Central memory CD8-positive, alpha-beta T cell (primary cell): ENCODE data around the gene ZYG11B.
"Not testable (repeated sequence)": the region's sequence is repeated elsewhere in the genome, so short reads cannot be mapped to it uniquely, and the experiment has no call there.

Experiments
- ATAC-seq: fragments of 150-1000 bp; cut with Tn5 transposase; replicated peaks from 2 replicates; pipeline ENCODE4 v1.10.0; 2022; ENCODE audit warnings: mild to moderate bottlenecking, moderate FRiP score, moderate number of reproducible peaks; ENCODE audit not compliant: poor library complexity, severe bottlenecking; ENCODE audit errors: extremely low read depth
- DNase-seq, 2 donors: peaks; one replicate each; pipeline ENCODE4 v3.0.0; 2021; ENCODE audit warnings: low spot score in 2 of 2
- H3K27ac Mint-ChIP-seq: one replicate; pipeline ENCODE4 v1.8.0; 2022; ENCODE audit warnings: low read depth, mild to moderate bottlenecking, moderate library complexity, mixed read lengths
- H3K27me3 Mint-ChIP-seq: one replicate; pipeline ENCODE4 v1.8.0; 2022; ENCODE audit warnings: mixed read lengths
- H3K36me3 Mint-ChIP-seq: one replicate; pipeline ENCODE4 v1.8.0; 2022; ENCODE audit warnings: mild to moderate bottlenecking, moderate library complexity, mixed read lengths; ENCODE audit not compliant: insufficient read depth
- H3K4me1 Mint-ChIP-seq: one replicate; pipeline ENCODE4 v1.8.0; 2022; ENCODE audit warnings: mixed read lengths
- H3K4me3 Mint-ChIP-seq: one replicate; pipeline ENCODE4 v1.8.0; 2022; ENCODE audit warnings: mild to moderate bottlenecking, moderate library complexity, mixed read lengths
- H3K9me3 Mint-ChIP-seq: one replicate; pipeline ENCODE4 v1.8.0; 2022; ENCODE audit warnings: mixed read lengths

Gene ZYG11B

DNA sequence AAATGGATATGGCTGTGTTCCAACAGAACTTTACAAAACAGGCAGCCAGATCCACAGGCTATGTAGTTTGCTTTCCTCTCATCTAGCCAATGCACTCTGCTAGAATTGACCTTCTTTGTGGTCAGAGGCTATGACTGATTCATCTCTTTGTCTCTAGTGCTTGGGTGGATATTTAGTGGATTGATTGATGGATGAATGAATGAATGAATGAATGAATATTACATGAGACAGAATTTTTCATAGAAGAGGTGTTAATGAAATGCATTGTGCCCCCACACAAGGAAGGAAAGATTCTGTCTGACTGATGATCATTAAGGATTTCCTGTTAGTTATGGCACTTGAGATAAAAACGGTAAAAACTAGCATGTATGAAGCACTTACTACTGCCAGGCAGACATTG, 65.8 kb downstream of the ZYG11B start:
- H3K36me3 Mint-ChIP-seq, result peaks cover 9% of the 10 kb centered on the region
- no peak for DNase-seq
- no peaks in the 10 kb centered on the region for H3K27me3 Mint-ChIP-seq
- no peaks in the 10 kb centered on the region for H3K4me1 Mint-ChIP-seq
- H3K27ac Mint-ChIP-seq, result no peak overlapping the region
- ATAC-seq, result no peak
- H3K9me3 Mint-ChIP-seq, result no peaks in the 10 kb centered on the region
- H3K4me3 Mint-ChIP-seq, result no peak overlapping the region

GRCh38 chr1:52793717-52794116, 67.5 kb downstream of the ZYG11B start:
- DNase-seq, H3K27me3 Mint-ChIP-seq, H3K9me3 Mint-ChIP-seq, H3K27ac Mint-ChIP-seq, H3K4me1 Mint-ChIP-seq, H3K36me3 Mint-ChIP-seq, ATAC-seq, H3K4me3 Mint-ChIP-seq: not testable (repeated sequence)

- Mint-ChIP-seq H3K9me3 (no peaks in the 10 kb centered on the region), H3K36me3 (peaks cover 3% of the 10 kb centered on the region), H3K4me1 (no peaks in the 10 kb centered on the region), H3K27me3 (no peaks in the 10 kb centered on the region), H3K27ac (no peak overlapping the region), H3K4me3 (no peak overlapping the region)
- no peak for ATAC-seq
- DNase-seq, result no peak
Measured at GRCh38 chr1:52795464-52795863, 69.2 kb downstream of the ZYG11B start.

DNA sequence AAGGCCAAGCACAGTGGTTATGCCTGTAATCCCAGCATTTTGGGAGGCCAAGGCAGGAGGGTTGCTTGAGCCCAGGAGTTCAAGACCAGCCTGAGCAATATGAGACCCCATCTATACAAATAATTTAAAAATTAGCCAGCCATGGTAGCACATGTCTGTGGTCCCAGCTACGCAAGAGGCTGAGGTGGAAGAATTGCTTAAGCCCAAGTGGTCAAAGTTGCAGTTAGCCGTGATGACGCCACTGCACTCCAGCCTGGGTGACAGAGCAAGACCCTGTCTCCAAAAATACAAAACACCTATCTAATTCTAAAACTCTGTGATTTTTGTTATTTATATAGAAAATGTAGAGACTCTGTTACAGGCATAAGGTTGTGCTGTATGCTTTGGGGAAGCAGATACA, 72.1 kb downstream of the ZYG11B start:
- no peaks in the 10 kb centered on the region for H3K9me3 Mint-ChIP-seq
- no peaks in the 10 kb centered on the region for H3K27me3 Mint-ChIP-seq
- H3K27ac Mint-ChIP-seq, result no peak overlapping the region
- ATAC-seq, result no peak
- H3K4me3 Mint-ChIP-seq, result no peak overlapping the region
- no peak for DNase-seq
- no peaks in the 10 kb centered on the region for H3K4me1 Mint-ChIP-seq
- peaks cover 5% of the 10 kb centered on the region for H3K36me3 Mint-ChIP-seq

DNA sequence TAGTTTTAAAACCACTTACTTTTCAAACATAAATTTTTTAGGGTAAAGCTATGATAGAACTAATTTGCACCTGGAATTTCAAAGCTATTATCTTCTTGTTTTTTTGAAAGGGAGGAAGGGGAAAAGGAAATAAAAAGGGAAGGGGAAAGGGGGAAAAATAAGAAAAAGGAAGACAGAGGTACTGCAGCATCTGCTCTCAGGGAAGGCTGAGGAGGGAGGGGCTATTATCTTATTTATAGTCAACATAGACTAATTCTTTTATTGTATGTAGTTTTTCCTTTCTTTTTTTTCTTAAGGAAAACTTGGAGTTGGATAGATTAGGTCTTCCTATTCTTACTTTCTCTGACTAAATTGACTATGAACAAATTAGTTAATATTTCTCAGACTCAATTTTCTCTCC, 74.8 kb downstream of the ZYG11B start:
- H3K4me3 Mint-ChIP-seq, result no peak overlapping the region
- no peak for DNase-seq
- peaks cover 5% of the 10 kb centered on the region for H3K36me3 Mint-ChIP-seq
- ATAC-seq, result no peak
- H3K9me3 Mint-ChIP-seq, result no peaks in the 10 kb centered on the region
- no peaks in the 10 kb centered on the region for H3K4me1 Mint-ChIP-seq
- no peak overlapping the region for H3K27ac Mint-ChIP-seq
- no peaks in the 10 kb centered on the region for H3K27me3 Mint-ChIP-seq

- not testable (repeated sequence) for H3K4me3 Mint-ChIP-seq, ATAC-seq, H3K27me3 Mint-ChIP-seq, H3K27ac Mint-ChIP-seq, DNase-seq, H3K4me1 Mint-ChIP-seq, H3K36me3 Mint-ChIP-seq, H3K9me3 Mint-ChIP-seq
Measured at GRCh38 chr1:52804083-52804482, 77.8 kb downstream of the ZYG11B start.

DNA sequence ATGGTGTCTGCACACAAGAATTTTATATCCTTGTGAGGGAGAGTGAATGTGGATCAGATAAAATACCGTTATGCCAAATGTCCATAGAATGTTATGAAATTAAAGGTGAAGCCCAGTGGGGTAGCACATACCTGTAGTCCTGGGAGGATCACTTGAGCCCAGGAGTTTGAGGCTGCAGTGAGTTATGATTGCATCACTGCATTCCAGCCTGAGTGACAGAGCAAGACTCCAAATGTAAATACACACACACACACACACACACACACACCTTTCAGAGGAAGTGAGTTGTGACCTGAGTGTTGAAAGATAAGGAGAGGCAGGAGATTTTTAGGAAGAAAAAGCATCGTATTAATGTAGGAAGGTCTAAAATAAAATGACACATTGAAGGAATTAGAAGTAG, 88.2 kb downstream of the ZYG11B start:
- Mint-ChIP-seq H3K27me3 (no peaks in the 10 kb centered on the region), H3K27ac (no peak overlapping the region), H3K9me3 (no peaks in the 10 kb centered on the region), H3K4me3 (no peak overlapping the region), H3K36me3 (peaks cover 37% of the 10 kb centered on the region), H3K4me1 (no peaks in the 10 kb centered on the region)
- no peak for DNase-seq
- ATAC-seq, result no peak

DNA sequence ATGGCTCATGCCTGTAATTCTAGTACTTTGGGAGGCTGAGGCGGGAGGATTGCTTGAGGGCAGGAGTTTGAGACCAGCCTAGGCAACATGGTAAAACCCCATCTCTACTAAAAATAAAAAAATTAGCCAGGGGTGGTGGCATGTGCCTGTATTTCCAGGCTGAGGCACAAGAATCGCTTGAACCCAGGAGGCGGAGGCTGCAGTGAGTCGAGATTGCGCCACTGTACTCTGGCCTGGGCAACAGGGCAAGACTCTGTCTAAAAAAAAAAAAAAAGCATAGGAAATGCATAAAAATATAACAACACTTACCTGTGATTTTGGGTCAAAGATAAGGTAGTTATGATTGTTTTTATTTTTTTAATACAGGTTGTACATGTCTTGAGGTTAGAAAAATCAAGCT, 94.6 kb downstream of the ZYG11B start:
- H3K27ac Mint-ChIP-seq, H3K27me3 Mint-ChIP-seq, H3K9me3 Mint-ChIP-seq, ATAC-seq, H3K4me1 Mint-ChIP-seq, DNase-seq, H3K4me3 Mint-ChIP-seq: not testable (repeated sequence)
- H3K36me3 Mint-ChIP-seq, result peaks cover 29% of the 10 kb centered on the region

DNA sequence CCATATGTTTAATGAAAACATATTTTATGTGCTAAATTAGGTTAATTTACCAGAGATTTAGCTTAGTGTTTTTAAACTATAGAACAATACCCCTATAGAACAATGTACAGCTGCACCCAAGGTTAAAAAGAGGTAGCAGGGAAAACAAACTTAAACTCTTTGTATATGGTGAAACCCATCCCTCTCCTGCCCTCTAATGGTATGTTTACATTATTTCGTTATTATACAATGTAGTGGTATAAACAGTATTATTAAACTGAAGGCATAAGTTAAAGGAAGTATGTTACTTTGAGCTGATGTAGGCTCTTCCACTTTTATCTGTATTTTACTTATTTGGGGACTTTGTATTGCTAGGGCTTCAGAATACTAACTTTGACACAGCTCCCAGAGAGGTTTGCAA, 99.6 kb downstream of the ZYG11B start:
- H3K27me3 Mint-ChIP-seq, result no peaks in the 10 kb centered on the region
- ATAC-seq, result no peak
- no peak overlapping the region for H3K27ac Mint-ChIP-seq
- H3K9me3 Mint-ChIP-seq, result no peaks in the 10 kb centered on the region
- H3K36me3 Mint-ChIP-seq, result peaks cover 7% of the 10 kb centered on the region
- no peak overlapping the region for H3K4me3 Mint-ChIP-seq
- no peak for DNase-seq
- no peaks in the 10 kb centered on the region for H3K4me1 Mint-ChIP-seq

- ATAC-seq (no peak), DNase-seq (no peak)
- no peaks in the 10 kb centered on the region for H3K36me3 Mint-ChIP-seq
- H3K27ac Mint-ChIP-seq, result no peak overlapping the region
- H3K9me3 Mint-ChIP-seq, result no peaks in the 10 kb centered on the region
- H3K4me1 Mint-ChIP-seq, result no peaks in the 10 kb centered on the region
- H3K27me3 Mint-ChIP-seq, result peaks cover 16% of the 10 kb centered on the region
- H3K4me3 Mint-ChIP-seq, result no peak overlapping the region
Measured at GRCh38 chr1:52834798-52835197, 108.5 kb downstream of the ZYG11B start.

- no peak for ATAC-seq
Measured at GRCh38 chr1:52836035-52836434, 109.8 kb downstream of the ZYG11B start.

GRCh38 chr1:52839175-52839574, 112.9 kb downstream of the ZYG11B start:
- not testable (repeated sequence) for DNase-seq, H3K9me3 Mint-ChIP-seq, H3K27ac Mint-ChIP-seq, H3K36me3 Mint-ChIP-seq, H3K4me1 Mint-ChIP-seq, H3K4me3 Mint-ChIP-seq, ATAC-seq
- H3K27me3 Mint-ChIP-seq, result peaks cover 37% of the 10 kb centered on the region

More at GRCh38 chr1:52836035-52836434, 109.8 kb downstream of the ZYG11B start:
- Mint-ChIP-seq H3K27me3 (peaks cover 21% of the 10 kb centered on the region), H3K4me3 (no peak overlapping the region), H3K4me1 (no peaks in the 10 kb centered on the region), H3K27ac (no peak overlapping the region), H3K9me3 (no peaks in the 10 kb centered on the region), H3K36me3 (no peaks in the 10 kb centered on the region)
- DNase-seq, result no peak

- Mint-ChIP-seq H3K27me3 (peaks cover 52% of the 10 kb centered on the region), H3K36me3 (no peaks in the 10 kb centered on the region), H3K4me3 (peak within 1 kb of the TSS; percentile 70), H3K4me1 (no peaks in the 10 kb centered on the region), H3K9me3 (no peaks in the 10 kb centered on the region), H3K27ac (no peak within 1 kb of the TSS)
- ATAC-seq, result peak; percentile 86
- peak; percentile 36 to 50 for DNase-seq
Measured at GRCh38 chr1:52842643-52843310, 116.5 kb downstream of the ZYG11B start, which contains the start of gene ZYG11A. Gene ZYG11A (plus strand): TSS chr1:52842760. CDS start chr1:52842884, 124 bp downstream.
